GM18517 (cell line): ENCODE measurements around the gene MROH2A.

Source experiments
- ATAC-seq: cut with Tn5 transposase; IDR thresholded peaks from one replicate; pipeline ENCODE4 v1.9.1; 2021; ENCODE audit warnings: mild to moderate bottlenecking, moderate library complexity; ENCODE audit not compliant: unreplicated experiment

Gene MROH2A

DNA sequence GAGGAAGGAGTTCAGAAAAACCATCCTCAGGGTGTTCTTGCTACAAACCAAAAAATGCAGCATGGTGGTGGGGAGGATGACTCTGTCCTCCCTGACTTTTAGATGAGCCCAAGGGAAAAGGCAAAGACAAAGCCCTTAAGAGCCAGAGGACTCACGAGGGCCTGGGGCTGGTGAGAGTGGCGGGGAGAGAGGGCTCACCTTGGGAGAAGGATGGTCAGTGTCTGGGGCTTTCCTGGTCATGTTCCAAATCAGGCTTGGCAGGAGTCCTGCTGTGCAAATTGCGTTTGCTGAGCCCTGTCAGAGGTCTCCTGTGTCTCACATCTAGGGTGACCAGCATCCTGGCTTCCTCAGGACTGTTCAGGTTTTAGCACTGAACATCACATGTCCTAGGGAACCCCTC, 13.4 kb upstream of the MROH2A start:
- no peak for ATAC-seq

DNA sequence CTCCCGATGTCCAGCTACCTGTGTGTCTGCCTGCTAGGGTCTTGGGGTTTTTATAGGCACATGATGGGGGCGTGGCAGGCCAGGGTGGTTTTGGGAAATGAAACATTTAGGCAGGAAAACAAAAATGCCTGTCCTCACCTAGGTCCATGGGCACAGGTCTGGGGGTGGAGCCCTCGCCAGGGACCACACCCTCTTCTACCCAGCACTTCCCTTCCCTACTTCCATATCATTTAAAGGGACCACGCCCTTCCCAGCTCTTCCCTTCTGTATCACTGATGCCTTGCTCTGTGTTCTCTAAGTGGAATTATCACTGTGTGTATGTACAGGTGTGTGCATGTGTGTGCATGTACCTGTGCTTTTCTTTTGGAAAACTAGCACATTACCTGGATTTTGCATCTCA, 11.7 kb upstream of the MROH2A start:
- no peak for ATAC-seq

DNA sequence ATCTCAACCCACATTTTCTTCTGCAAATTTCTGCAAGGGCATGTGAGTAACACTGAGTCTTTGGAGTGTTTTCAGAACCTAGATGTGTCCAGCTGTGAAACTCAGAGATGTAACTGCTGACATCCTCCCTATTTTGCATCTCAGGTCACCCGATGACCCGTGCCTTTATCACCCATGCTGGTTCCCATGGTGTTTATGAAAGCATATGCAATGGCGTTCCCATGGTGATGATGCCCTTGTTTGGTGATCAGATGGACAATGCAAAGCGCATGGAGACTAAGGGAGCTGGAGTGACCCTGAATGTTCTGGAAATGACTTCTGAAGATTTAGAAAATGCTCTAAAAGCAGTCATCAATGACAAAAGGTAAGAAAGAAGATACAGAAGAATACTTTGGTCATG, 10.1 kb upstream of the MROH2A start:
- ATAC-seq: no peak

DNA sequence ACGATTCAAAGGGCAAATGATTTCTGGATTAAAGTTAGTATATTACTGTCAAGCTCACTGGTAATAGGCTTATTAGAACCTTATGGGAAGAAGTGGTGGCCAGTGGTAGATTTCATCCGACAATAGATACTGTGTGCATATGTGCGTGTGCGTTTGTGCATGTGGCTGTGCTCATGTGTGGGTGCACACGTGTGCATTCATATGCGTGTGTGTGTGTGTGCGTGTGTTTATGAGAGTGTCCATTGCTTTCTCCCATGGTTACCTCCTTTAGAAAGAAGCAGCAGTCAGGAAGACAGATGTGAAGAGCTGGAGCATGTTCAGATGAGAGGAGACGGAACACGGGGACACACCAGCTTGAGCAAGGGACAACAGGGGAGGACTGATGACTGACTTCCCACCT, 8.9 kb upstream of the MROH2A start:
- no peak for ATAC-seq

DNA sequence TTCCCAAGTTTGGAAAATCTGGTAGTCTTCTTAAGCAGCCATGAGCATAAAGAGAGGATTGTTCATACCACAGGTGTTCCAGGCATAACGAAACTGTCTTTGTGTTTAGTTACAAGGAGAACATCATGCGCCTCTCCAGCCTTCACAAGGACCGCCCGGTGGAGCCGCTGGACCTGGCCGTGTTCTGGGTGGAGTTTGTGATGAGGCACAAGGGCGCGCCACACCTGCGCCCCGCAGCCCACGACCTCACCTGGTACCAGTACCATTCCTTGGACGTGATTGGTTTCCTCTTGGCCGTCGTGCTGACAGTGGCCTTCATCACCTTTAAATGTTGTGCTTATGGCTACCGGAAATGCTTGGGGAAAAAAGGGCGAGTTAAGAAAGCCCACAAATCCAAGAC, 6.0 kb upstream of the MROH2A start:
- ATAC-seq: no peak

DNA sequence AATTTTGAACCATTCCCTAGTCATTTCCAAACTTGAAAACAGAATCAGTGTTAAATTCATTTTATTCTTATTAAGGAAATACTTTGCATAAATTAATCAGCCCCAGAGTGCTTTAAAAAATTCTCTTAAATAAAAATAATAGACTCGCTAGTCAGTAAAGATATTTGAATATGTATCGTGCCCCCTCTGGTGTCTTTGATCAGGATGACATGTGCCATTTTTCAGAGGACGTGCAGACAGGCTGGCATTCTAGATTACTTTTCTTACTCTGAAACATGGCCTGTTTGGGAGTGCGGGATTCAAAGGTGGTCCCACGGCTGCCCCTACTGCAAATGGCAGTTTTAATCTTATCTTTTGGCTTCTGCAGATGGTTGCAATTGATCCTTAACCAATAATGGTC, 5.5 kb upstream of the MROH2A start:
- ATAC-seq: no peak

DNA sequence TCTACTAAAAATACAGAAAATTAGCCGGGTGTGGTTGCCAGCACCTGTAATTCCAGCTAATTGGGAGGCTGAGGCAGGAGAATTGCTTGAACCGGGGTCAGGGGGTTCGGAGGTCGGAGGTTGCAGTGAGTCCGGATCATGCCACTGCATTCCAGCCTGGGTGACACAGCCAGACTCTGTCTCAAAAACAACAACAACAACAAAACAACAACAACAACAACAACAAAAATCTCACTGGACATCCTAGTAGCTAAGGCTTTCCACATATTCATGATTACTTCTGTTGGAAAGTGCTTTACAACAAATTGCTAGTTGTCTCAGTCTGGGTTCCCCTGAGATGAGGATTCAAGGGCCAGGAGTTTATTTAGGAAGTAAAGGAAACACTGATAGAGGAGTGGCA, 4.3 kb upstream of the MROH2A start:
- no peak for ATAC-seq

DNA sequence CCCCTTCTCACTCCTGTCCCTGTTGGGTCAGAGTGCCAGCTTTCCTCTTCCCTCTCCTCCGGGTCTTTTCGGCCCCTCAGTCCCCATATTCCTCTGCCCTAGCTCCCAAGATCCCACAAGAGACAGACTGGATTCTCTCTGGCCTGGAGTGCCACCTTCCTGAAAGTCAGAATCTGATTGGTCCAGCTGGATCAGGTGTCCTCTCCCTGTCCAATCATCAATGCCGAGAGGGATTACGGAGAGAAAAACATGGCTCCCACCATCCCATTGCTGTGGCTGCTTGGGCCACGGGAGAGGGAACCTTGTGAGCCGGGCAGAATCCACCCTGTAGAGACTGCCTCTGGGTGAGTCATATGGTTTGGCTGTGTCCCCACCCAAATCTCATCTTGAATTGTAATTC, 2.7 kb upstream of the MROH2A start:
- ATAC-seq: no peak

DNA sequence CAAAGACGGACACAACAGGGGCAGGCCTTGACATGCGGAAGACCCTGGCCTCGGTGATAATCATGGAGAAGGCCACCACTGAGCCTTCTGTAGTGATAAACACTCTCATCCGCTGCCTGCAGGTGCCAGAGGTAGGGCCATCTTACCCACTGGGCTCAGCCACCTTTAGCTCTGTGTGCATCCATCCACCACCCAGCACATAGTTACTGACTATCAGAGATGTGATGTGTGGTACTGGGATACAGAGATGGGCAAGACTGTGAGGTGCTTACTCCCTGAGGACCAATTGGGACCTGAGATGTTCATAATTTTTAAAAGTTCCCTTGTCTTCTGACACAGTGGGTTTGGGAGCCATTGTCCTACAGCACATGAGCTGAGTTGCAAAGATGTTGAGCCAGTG, 1.6 kb downstream of the MROH2A start:
- ATAC-seq: no peak

DNA sequence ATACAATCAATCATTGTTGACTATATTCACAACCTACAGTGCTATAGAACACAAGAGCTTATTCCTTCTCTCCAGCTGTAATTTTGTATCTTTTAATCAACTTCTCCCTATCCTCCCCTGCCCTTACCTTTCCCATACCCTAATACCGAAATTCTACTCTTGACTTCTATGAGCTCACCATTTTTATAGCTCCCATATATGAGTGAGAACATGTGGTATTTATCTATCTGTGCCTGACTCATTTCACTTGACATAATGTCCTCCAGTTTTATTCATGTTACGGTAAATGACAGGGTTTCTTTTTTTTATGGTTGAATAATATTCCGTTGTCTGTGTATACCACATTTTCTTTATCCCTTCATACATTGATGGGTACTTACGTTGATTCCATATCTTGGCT, 2.6 kb downstream of the MROH2A start:
- no peak for ATAC-seq

DNA sequence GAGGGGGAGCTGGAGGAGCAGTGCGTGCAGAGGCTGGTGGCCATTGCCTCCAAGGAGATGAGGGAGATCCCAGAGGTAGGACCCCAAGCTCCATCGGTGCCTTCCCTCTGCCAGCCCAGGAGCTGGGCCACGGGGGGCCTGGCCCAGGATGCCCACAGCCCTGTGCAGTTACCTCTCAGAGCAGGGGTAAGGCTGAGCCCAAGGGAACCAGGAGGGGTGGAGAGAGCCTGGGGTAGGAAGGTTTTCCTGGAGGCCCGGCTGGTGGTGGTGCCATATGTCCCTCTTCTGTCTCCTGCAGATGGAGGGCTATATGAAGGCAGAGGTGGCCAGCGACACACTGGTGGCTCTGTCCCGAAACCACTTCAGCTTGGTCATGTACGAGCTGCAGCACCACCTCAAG, 11.4 kb downstream of the MROH2A start:
- no peak for ATAC-seq

DNA sequence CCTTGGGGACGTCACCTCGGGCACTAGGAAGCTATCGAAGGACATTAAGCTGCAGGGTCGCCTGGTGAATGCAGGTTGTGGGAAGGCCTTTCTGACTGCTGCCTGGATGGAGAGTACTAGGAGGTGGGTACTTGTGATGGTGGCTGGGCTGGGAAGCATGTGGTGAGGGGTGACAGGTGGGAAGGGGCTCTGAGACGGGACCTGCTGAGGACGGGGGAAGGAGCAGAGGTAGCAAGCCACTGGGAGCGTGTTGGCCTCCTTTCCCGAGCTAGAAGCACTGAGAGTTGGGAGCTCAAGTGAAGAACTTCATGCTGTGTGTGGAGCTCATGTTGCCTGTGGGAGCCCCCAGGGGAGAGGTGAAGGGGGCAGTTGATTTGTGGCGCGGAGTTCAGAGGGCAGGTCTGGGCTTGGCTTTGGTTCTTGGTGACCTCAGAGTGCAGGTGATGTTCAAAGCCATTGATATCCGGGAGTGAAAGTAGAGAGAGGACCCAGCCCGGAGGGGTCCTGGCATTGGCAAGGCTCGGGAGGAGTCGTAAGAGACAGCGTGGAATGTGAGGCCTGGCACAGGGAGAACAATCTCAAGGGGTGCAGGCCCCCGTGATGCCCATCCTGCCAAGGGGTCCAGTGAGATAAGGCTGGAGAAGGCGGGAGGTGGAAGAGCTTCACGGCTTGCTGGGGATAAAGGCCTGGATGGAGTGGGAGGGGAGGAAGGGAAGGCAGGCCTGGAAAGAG, 13.2 kb downstream of the MROH2A start:
- no peak for ATAC-seq

DNA sequence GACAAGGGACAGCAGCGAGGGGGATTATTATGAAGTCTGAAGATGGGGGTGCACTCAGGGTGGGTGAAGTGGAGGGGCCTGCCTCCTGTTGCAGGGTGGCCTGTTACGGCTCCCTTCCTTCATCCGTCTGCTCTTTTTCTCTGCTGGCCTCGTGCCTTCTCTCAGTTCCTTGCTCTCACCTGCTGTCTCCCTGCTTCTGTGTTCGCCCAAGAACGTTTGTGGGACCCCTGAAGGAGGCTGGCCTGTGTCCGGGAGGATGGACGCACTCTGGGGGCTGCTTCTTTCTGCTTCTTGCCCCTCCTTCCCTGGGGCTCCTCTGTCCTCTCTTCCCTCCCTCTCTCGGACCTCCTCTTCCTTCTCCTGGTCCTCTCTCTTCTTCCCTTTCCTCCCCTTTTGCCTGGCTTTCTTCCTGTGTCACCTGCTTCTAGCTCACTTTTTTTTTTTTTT, 13.8 kb downstream of the MROH2A start:
- no peak for ATAC-seq

DNA sequence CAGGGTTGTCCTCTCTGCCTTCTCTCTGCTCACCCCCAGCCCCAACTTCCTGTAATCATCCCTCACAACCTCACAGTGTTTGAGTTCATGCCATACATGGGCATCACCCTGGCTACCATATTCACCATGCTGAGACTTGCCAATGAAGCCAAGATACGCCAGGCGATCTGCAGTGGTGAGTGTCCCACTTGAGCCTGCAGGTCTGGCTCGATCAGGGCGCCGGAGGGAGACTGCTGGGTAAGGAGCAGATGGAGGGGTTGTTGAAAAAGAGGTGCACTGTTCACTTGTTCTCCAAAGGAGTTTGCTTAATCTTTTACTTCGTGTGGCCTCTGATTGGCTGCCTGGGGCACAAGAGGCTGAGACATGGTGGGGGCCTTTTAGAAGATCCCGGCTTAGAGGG, 14.6 kb downstream of the MROH2A start:
- ATAC-seq: no peak

DNA sequence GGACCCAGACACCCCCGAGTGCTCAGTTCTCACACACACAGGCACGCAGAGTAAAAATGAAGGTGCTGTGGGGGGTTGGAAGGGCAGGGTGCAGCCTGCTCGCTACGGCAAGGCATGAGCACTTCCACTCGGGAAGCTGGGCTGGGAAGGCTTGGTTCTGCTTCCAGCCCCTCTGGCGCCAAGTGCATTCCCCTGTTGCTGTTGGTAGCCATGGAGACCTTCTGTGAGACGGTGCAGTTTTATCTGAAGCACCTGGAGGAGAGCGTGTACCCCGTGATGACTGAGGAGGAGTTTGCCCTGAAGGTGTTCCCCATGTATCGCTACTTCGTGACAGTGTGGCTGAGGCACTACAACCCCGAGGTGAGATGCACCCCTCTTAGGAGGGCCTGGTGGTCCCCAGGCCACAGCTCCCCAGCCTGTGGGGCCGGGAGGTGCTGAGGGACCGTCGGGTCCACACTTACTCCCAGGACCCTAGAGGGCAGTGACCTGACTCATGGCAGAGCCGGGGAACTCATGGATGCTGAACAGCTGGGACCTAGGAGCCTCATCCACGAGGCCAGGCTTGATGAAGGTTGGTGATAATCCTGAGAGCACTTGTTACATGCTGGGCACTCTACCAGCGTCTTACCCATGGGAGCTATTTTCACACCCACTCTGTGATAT, 15.5 kb downstream of the MROH2A start:
- no peak for ATAC-seq

DNA sequence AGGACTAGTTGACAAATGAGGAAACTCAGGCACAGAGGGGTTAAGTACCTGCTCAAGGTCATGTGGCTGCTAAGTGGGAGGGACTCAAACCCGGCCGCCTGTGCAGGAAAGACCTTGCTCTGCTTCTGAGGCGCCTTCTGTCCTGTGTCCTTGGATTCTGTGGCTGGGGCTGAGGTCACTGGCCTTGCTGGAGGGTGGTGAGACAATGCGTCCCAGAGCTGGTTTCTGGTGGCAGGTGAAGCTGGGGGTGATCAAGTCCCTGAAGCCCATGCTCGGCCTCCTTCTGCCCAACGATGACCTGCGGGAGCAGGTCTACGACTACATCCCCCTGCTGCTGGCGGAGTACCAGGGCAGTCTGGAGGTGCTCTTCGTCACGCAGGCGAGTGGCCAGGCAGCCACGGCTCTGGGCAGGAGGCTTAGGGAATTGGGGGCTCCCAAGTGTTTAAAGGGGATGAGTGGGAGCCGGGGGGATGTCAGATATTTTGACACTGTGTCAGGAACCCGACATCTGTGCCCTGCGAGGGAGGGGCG, 16.1 kb downstream of the MROH2A start:
- ATAC-seq: no peak

DNA sequence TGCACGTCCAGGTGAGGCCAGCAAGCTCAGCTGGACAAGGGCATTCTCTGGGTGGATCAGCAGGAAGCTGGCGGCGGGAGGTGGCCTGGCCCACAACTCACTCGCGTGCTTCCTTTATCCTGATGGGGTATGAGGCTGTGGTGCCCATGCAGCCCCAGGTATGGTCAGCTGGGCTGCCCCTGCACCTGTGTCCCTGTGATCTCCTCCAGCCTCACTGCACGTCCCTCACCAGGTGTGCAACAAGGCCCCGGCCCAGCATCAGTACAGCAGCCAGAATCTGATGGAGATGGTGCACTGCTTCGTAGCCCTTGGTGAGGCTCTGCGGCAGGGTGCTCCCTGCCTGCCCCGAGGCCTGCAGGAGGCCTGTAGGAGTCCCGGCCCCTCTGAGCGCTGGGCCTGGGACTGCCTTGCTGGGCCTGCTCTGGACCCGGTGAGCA, 17.6 kb downstream of the MROH2A start:
- ATAC-seq: no peak

DNA sequence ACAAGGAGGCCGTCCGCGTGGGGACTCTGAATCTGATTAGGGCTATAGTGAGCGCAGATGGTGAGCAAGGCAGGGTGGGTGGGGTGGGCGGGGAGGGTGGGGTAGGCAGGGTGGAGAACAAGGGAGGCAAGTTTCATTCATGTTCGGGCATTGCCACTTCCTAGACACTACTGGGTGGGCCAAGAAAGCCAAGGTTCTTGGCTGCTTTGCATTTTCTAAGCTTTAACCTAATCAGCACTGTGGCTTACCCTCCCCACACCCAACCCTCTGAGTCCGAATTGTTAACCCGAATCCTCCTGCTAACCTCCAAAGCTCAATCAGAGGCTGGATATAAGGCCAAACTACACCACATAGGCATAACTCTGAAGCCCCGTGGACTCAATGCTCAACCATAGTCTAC, 18.1 kb downstream of the MROH2A start:
- ATAC-seq: no peak

DNA sequence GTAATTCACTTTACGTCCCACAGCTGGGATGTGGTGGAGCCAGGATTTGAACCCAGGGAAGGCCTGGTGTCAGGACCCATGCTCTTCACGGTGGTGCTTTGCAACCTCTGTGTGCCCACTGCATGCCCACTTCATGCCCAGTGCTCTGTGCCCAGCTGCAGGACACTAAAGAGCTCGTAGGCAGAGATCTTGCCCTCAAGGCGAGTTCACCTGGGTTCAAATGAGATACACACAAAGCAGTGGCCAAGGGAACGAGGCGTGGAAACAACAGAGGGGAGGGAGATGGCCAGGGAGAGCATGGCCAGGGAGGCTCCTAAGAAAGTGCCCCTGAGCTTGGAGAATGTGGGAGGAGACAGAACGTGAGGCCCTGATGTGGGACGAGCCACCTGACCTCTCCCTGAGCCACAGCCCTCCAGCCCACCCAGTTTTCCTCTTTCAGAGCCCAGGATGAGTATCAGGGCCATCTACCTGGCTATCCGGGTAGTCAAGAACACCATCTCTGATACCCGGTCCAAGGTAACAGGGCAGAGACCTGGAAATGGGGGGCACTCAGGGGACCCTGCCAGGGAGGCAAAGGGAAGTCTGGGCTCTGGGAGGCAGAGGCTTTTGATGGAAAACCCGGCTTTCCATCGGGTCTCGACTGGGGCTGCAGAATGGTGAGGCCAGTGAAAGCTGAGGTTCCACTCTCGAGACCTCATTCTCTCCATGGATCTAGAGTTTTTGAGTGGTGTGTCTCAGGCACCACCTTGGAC, 20.4 kb downstream of the MROH2A start:
- ATAC-seq: no peak

DNA sequence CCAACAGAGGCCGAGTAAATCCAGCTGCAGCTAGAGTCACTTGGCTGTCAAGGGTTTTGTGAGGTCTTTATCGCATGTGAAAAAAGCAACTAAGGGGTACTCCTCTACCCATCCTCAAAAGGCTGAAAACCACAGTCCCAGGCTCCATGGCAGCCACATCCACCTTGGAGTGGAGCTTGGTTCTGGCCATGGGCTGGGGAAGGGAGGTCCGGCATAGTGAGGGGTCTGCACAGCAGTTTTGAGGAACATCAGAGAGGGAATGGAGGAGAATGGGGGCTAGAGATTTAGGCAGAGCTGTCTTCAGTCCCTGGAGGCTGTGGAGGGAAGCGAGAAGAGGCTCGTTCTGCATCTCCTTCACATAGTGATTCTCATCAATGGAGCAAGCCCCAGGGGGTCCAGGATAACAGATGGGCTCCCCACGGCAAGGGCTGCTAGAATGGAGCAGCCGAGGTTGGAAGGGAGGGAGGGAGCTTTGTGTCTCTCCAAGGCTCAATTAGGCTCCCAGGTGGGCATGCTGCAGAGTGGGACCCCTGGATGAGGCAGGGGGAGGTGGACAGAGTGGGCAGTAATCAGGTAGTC, 21.0 kb downstream of the MROH2A start:
- no peak for ATAC-seq

DNA sequence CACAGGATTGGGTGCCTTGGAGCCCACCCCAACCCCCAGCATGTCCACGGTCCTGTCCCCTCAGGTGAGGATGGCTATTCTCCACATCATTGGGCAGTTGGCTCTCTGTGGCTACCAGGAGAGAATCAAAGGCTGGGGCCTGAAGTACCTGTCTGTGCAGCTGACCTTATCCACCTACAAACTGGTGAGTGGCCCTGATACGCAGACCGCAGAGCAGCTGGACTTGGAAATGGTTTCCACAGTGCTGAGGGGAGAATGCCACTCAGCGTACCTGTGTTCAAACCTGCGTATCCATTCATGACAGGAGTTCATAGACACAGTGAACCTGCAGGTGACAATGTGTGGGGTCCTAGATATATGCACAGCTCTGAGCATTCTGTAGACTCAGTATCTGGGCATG, 21.6 kb downstream of the MROH2A start:
- ATAC-seq: no peak
